HK-2 (cell line): ENCODE measurements around the gene UVSSA.
A peak's percentile ranks its signal among the peaks of the same experiment; 100 is the strongest.
"Not testable (repeated sequence)": the region's sequence is repeated elsewhere in the genome, so short reads cannot be mapped to it uniquely, and the experiment has no call there.

ENCODE experiments used
- DNase-seq: peaks from one replicate; pipeline ENCODE4 v3.0.0-alpha.2; 2018; ENCODE audit not compliant: unreplicated experiment

UVSSA gene

GRCh38 chr4:1331591-1332353 is 15.2 kb upstream of the UVSSA start:
- no peak for DNase-seq

GRCh38 chr4:1332686-1333085 is 14.3 kb upstream of the UVSSA start:
- no peak for DNase-seq

DNA sequence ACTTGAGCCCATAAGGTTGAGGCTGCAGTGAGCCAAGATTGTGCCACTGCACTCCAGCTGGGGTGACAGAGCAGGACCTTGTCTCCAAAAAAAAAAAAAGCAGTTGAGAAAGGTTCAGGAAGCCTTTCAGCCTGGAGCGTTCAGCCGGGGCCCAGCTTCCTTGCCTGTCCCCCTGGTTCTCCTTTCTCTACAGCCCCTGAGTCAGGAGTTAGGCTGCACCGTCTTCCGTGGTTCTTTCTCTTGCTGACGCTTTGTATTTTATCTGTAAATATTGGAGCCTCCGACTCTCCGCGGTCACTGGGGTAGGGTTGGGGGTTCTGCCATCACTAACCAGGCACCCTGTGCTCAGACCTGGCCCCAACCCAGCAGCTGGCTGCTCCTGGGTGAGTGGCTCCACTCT is 13.8 kb upstream of the UVSSA start:
- no peak for DNase-seq

- not testable (repeated sequence) for DNase-seq
Measured at GRCh38 chr4:1333851-1334578, 13.0 kb upstream of the UVSSA start.

DNA sequence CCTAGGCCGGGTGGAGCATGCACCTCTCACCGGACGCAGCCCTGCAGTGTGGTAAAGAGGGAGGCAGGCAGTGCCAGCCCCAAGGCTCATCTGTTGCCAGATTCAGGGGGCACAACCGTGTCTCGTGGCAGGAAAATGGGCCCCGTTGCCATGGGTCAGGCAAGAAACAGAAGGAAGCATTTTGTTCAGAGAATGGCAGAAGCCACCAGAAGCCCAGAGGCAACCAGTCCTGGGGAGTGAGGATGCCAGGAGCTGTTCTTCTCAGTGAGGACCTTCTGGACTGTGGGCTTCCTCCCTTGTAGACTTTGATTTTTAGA is 12.5 kb upstream of the UVSSA start:
- DNase-seq, result no peak

DNA sequence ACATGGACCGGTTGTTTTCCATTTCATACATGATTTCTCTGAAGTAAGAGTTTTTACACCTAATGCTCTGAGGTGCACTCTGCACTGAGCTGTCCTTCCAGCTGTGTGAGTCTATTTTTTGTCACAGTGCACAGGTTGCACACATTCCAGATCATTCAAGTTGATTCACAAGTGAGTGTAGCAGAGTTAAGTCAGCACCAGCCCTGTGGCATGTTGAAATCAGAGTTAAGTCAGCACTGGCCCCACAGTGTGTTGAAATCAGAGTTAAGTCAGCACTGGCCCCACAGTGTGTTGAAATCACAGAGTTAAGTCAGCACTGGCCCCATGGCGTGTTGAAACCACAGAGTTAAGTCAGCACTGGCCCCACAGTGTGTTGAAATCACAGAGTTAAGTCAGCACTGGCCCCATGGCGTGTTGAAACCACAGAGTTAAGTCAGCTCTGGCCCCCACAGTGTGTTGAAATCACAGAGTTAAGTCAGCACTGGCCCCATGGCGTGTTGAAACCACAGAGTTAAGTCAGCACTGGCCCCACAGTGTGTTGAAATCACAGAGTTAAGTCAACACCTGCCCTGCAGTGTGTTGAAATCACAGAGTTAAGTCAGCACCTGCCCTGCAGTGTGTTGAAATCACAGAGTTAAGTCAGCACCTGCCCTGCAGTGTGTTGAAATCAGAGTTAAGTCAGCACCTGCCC is 11.7 kb upstream of the UVSSA start:
- DNase-seq, result not testable (repeated sequence)

DNA sequence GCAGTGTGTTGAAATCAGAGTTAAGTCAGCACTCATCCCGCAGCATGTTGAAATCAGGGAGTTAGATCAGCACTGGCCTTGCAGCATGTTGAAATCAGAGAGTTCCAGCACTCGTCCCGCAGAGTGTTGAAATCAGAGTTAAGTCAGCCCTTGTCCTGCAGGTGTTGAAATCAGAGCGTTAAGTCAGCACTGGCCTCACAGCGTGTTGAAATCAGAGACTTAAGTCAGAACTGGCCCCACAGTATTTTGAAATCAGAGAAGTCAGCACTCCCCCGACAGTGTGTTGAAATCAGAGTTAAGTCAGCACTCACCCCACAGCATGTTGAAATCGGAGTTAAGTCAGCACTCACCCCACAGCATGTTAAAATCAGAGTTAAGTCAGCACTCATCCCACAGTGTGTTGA is 10.9 kb upstream of the UVSSA start:
- no peak for DNase-seq

DNA sequence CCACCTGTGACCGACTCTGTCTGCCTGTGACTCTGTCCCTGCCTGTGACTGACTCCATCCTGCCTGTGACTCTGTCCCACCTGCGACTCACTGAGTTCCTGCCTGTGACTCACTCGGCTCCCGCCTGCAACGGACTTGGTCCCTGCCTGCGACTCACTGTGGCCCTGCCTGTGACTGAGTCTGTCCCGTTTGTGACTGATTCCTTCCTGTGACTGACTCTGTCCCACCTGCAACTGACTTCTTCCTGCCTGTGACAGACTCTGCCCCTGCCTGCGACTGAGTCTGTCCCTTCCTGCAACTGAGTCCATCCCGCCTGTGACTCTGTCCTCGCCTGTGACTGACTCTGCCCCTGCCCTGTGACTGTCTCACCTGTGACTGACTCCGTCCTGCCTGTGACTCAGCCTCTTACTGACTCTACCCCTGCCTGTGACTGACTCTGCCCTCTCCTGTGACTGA is 9.6 kb upstream of the UVSSA start:
- peak; percentile 84 for DNase-seq

GRCh38 chr4:1337951-1338751 is 8.9 kb upstream of the UVSSA start:
- no peak for DNase-seq

DNA sequence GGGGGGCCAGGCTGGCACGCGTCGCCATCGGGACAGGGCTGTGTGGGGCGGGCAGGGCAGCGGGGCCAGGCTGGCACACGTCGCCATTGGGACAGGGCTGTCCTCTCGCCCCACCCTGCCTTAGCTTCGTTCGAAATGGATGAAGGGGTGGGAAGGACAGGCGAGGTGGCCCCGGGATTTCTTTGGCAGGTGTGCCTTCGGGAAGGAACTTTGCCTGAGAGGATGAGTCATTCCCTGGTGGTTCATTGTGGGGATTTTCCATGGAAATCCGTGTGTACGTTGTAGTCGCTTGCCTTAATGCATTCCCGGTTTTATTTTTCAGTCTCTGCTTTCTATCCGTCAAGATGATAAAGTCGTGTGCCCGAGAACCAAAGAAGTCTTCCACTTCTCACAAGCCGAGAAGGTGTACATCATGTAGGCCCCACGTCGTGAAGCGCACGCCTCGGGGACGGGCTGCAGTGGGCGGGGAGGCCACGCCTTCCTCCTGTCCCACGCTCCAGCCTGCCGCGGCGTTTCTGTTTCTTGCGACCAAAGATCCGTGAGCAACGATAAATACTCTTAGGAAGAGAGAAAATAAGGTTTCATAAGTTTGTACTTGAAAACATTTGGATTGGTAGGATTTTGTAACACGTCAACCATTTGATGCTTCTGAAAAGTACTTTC is 8.1 kb upstream of the UVSSA start:
- DNase-seq, result no peak

DNA sequence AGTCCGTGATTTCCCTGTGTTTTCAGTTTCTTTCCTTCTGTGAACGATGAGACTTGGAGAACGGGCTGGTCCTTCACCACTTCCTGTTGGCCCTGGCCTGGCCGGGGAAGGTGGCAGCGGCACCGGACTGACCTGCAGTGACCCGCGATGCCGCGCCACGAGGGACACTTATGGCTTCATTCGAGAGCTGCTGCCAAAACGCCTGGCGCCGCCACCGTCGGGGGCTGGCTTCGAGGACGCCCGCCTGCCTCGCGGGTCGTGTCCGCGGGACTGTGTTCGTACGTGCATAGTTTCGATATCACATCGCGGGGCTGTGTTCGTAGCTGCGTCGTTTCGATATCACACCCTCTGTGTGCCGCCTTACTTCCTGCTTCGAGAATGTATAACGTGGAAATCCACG is 7.5 kb upstream of the UVSSA start:
- no peak for DNase-seq

GRCh38 chr4:1340181-1340747 is 6.7 kb upstream of the UVSSA start:
- DNase-seq, result no peak

DNA sequence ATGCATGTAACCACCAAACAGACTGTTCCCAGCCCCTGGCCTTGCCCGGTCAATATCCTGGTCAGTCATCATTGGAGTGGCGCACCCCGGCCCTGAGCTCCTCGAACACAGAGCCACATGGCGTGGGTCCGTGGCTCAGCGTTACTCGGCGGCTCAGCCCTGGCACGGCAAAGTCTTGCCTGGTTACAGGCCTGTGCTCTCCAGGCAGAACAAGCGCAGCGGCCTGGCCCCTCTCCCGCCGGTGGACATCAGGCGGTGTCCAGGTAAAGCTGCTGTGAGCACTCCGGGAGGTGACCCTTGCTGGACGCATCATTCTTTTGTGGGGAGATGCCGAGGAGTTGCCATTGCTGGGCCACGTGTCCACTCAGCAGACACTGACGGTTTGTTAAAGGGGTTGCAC is 6.1 kb upstream of the UVSSA start:
- no peak for DNase-seq

DNA sequence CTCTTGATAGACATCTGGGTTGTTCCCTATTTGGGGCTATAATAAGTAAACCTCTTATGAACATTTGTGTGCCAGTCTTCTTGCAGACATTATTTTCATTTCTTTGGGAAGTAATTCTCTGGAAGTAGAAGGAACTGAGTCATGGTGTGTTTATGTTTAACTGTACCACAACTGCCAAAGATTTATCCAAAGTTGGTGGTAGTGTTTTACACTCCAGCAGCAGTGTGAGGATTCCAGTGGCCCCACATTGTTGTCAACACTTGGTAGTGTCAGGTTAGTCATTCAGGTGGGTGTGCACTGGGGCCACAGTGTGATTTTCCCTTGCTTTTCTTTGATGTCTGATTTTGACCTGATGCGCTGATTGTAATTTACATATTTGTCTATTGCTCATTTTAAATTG is 5.0 kb upstream of the UVSSA start:
- DNase-seq, result no peak

GRCh38 chr4:1344696-1345095 is 2.3 kb upstream of the UVSSA start:
- DNase-seq, result no peak

GRCh38 chr4:1345903-1346780 is 866 bp upstream of the UVSSA start:
- peak; percentile 60 for DNase-seq

GRCh38 chr4:1347410-1347864 is 429 bp downstream of the UVSSA start:
- peak; percentile 81 for DNase-seq

DNA sequence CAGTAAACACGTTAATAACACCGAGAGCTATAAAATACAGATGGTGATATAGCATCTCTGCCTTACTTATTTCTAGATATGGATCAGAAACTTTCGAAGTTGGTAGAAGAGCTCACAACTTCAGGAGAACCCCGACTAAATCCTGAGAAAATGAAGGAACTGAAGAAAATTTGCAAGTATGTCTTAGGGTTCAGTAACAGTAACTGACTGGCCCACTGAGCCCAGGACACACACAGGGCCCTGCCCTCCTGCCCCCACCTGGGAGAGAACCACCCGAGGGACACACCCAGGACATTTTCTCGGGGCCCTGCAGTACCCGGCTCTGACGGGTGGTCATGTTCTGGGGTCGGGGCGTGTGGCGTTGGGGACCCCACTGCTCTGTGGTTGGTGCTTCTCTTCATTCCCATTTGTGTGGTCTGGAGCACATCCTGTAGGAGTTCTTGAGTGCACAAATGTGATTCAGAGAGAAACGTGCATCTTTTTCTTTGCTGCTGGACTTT is 1.1 kb downstream of the UVSSA start:
- no peak for DNase-seq

- DNase-seq, result no peak
Measured at GRCh38 chr4:1348746-1349145, 1.7 kb downstream of the UVSSA start.
